IMR-90 (cell line): Measurements from ENCODE around the gene TIPRL. TPM values are rescaled to one million over a fixed set of nuclear protein-coding genes. Genes with fewer than 3 reads are reported as not detected.

Experiments used
- ATAC-seq: fragments of 200-7000 bp; cut with Tn5 transposase; 2 replicates; pipeline ENCODE4 v1.9.1; 2020; ENCODE audit warnings: low read depth, mild to moderate bottlenecking, moderate library complexity
- BruUV-seq: library from RNA; stranded (reverse); fragments of 400-500 nt; replicated peaks from 2 replicates; lab custom pipeline; 2021; lab: Mats Ljungman, UMichigan
- CTCF ChIA-PET: fragments of 300-600 bp; formaldehyde crosslinking; extraction: SDS; loops from one replicate; lab custom pipeline; 2021; ENCODE audit warnings: antibody characterized with exemption; lab: Yijun Ruan, JAX
- POLR2A ChIA-PET: fragments of 300-600 bp; sonication (Branson Sonifier 250); formaldehyde crosslinking; loops from one replicate; lab custom pipeline; 2022; ENCODE audit warnings: antibody characterized with exemption; ENCODE audit not compliant: unreplicated experiment; lab: Charles Lee
- DNase-seq: peaks from one replicate; pipeline ENCODE4 v3.0.0; 2013
- H2AFZ ChIP-seq: replicated peaks from 2 replicates; pipeline ENCODE3; 2013; ENCODE audit warnings: low read length, mild to moderate bottlenecking; ENCODE audit not compliant: poor library complexity
- H2AK5ac ChIP-seq: 2 replicates; pipeline ENCODE4 v1.6.1; 2013; ENCODE audit warnings: low read depth, low read length, inconsistent platforms
- H2AK9ac ChIP-seq: replicated peaks from 2 replicates; pipeline ENCODE3; 2013; ENCODE audit warnings: mild to moderate bottlenecking, low read depth, low read length, moderate library complexity; ENCODE audit not compliant: poor library complexity
- H2BK120ac ChIP-seq: 2 replicates; pipeline ENCODE4 v1.6.1; 2013; ENCODE audit warnings: low read depth, low read length, inconsistent platforms
- H2BK15ac ChIP-seq: 3 replicates; pipeline ENCODE4 v1.6.1; 2013; ENCODE audit warnings: low read depth, low read length, inconsistent platforms
- H2BK20ac ChIP-seq: 2 replicates; pipeline ENCODE4 v1.6.1; 2013; ENCODE audit warnings: low read depth, mild to moderate bottlenecking, inconsistent platforms, low read length, moderate library complexity
- H2BK5ac ChIP-seq: 2 replicates; pipeline ENCODE4 v1.6.1; 2013; ENCODE audit warnings: mild to moderate bottlenecking, low read depth, low read length, inconsistent platforms; ENCODE audit not compliant: poor library complexity, severe bottlenecking
- H3K14ac ChIP-seq: replicated peaks from 2 replicates; pipeline ENCODE4 v1.6.1; 2013; ENCODE audit warnings: low read depth, low read length, inconsistent platforms
- H3K18ac ChIP-seq: 2 replicates; pipeline ENCODE4 v1.6.1; 2013; ENCODE audit warnings: low read depth, low read length, control low read depth
- H3K23ac ChIP-seq: 2 replicates; pipeline ENCODE4 v1.6.1; 2013; ENCODE audit warnings: low read depth, low read length, inconsistent platforms
- H3K27ac ChIP-seq: 2 replicates; pipeline ENCODE4 v1.5.1; 2013; ENCODE audit warnings: mild to moderate bottlenecking, control low read depth, low read length; ENCODE audit not compliant: insufficient read depth
- H3K27me3 ChIP-seq: 2 replicates; pipeline ENCODE4 v1.6.1; 2013; ENCODE audit warnings: low read length; ENCODE audit not compliant: control insufficient read depth, insufficient read depth
- H3K36me3 ChIP-seq: 2 replicates; pipeline ENCODE4 v1.6.1; 2013; ENCODE audit warnings: low read length, mixed read lengths; ENCODE audit not compliant: control insufficient read depth, insufficient read depth
- H3K4ac ChIP-seq: 2 replicates; pipeline ENCODE4 v1.6.1; 2013; ENCODE audit warnings: low read depth, low read length, inconsistent platforms
- H3K4me1 ChIP-seq: 2 replicates; pipeline ENCODE4 v1.6.1; 2013; ENCODE audit warnings: low read length, mixed read lengths; ENCODE audit not compliant: control insufficient read depth, insufficient read depth
- H3K4me2 ChIP-seq: 2 replicates; pipeline ENCODE4 v1.6.1; 2013; ENCODE audit warnings: low read depth, mild to moderate bottlenecking, control low read depth, low read length, moderate library complexity
- H3K4me3 ChIP-seq: 2 replicates; pipeline ENCODE4 v1.5.1; 2013; ENCODE audit warnings: low read depth, mild to moderate bottlenecking, control low read depth, low read length, moderate library complexity; ENCODE audit not compliant: insufficient read depth
- H3K56ac ChIP-seq: 2 replicates; pipeline ENCODE4 v1.6.1; 2013; ENCODE audit warnings: low read length, inconsistent platforms; ENCODE audit not compliant: insufficient read depth; ENCODE audit errors: extremely low read depth
- H3K79me1 ChIP-seq, 2 experiments: 2 replicates each; pipeline ENCODE4 v1.6.1; 2013; ENCODE audit warnings: low read length in 2 of 2, inconsistent platforms in 1 of 2, low read depth in 1 of 2
- H3K9ac ChIP-seq: 2 replicates; pipeline ENCODE4 v1.6.1; 2013; ENCODE audit warnings: low read depth, low read length, control low read depth
- H3K9me1 ChIP-seq: 2 replicates; pipeline ENCODE4 v1.6.1; 2013; ENCODE audit warnings: low read length, inconsistent platforms; ENCODE audit not compliant: insufficient read depth
- H3K9me3 ChIP-seq: 2 replicates; pipeline ENCODE4 v1.6.1; 2013; ENCODE audit warnings: low read length; ENCODE audit not compliant: control insufficient read depth, insufficient read depth
- H4K20me1 ChIP-seq: 2 replicates; pipeline ENCODE4 v1.6.1; 2013; ENCODE audit warnings: low read length, inconsistent platforms; ENCODE audit not compliant: insufficient read depth
- H4K5ac ChIP-seq: 2 replicates; pipeline ENCODE4 v1.6.1; 2013; ENCODE audit warnings: mild to moderate bottlenecking, low read depth, low read length, control low read depth
- H4K8ac ChIP-seq, 2 experiments: 2 replicates each; pipeline ENCODE4 v1.6.1; 2013; ENCODE audit warnings: low read depth in 2 of 2, low read length in 2 of 2, control low read depth in 1 of 2, inconsistent platforms in 1 of 2
- H4K91ac ChIP-seq: 2 replicates; pipeline ENCODE4 v1.6.1; 2013; ENCODE audit warnings: low read depth, low read length, inconsistent platforms; ENCODE audit not compliant: insufficient read depth
- BHLHE40 ChIP-seq: fragments of 150-350 bp; IDR thresholded peaks from 2 replicates; pipeline ENCODE4 v1.6.1; 2016; ENCODE audit warnings: mild to moderate bottlenecking, low read depth, low read length
- CHD1 ChIP-seq: IDR thresholded peaks from 2 replicates; pipeline ENCODE4 v1.6.1; 2012; ENCODE audit warnings: low read depth, low read length, improper control_type of control experiment
- CTCF ChIP-seq: conservative IDR thresholded peaks from 2 replicates; pipeline ENCODE4 v1.5.1; 2012; ENCODE audit warnings: mild to moderate bottlenecking, low read depth, low read length, improper control_type of control experiment
- ELK1 ChIP-seq: fragments of 150-350 bp; IDR thresholded peaks from 2 replicates; pipeline ENCODE4 v1.6.1; 2016; ENCODE audit warnings: low read depth, mild to moderate bottlenecking, low read length, moderate library complexity, borderline replicate concordance
- FOS ChIP-seq: fragments of 150-350 bp; IDR thresholded peaks from 2 replicates; pipeline ENCODE4 v1.6.1; 2016; ENCODE audit warnings: low read depth, low read length
- MAFK ChIP-seq: IDR thresholded peaks from 2 replicates; pipeline ENCODE4 v1.6.1; 2012; ENCODE audit warnings: low read depth, low read length, improper control_type of control experiment
- MAZ ChIP-seq: IDR thresholded peaks from 2 replicates; pipeline ENCODE4 v1.6.1; 2012; ENCODE audit warnings: low read depth, mild to moderate bottlenecking, low read length, improper control_type of control experiment, moderate library complexity, borderline replicate concordance
- MXI1 ChIP-seq: IDR thresholded peaks from 2 replicates; pipeline ENCODE4 v1.6.1; 2012; ENCODE audit warnings: low read depth, mild to moderate bottlenecking, low read length, moderate library complexity, borderline replicate concordance
- NFE2L2 ChIP-seq: fragments of 150-350 bp; IDR thresholded peaks from 2 replicates; pipeline ENCODE4 v1.6.1; 2016; ENCODE audit warnings: low read depth, mild to moderate bottlenecking, low read length
- POLR2A ChIP-seq: IDR thresholded peaks from 2 replicates; pipeline ENCODE4 v1.6.1; 2012; ENCODE audit warnings: mild to moderate bottlenecking, low read depth, low read length
- RAD21 ChIP-seq: IDR thresholded peaks from 2 replicates; pipeline ENCODE4 v1.6.1; 2012; ENCODE audit warnings: low read length, improper control_type of control experiment
- RCOR1 ChIP-seq: IDR thresholded peaks from 2 replicates; pipeline ENCODE4 v1.6.1; 2012; ENCODE audit warnings: mild to moderate bottlenecking, low read length, improper control_type of control experiment; ENCODE audit not compliant: insufficient replicate concordance
- RFX5 ChIP-seq: IDR thresholded peaks from 2 replicates; pipeline ENCODE4 v1.8.0; 2012; ENCODE audit warnings: low read depth, mild to moderate bottlenecking, low read length, moderate library complexity
- SMC3 ChIP-seq: fragments of 150-350 bp; IDR thresholded peaks from 2 replicates; pipeline ENCODE4 v1.6.1; 2016; ENCODE audit warnings: low read depth, mild to moderate bottlenecking, antibody characterized with exemption, low read length, moderate library complexity
- USF2 ChIP-seq: fragments of 150-350 bp; IDR thresholded peaks from 2 replicates; pipeline ENCODE4 v1.6.1; 2017; ENCODE audit warnings: mild to moderate bottlenecking, antibody characterized with exemption, low read length, low read depth
- WGBS, 2 experiments: methylation state at CpG; one replicate each; pipeline versions ENCODE4 v1.1.5 to v1.1.7; 2013; ENCODE audit warnings: missing lambda C conversion rate in 2 of 2; ENCODE audit not compliant: insufficient read length in 1 of 2; ENCODE audit errors: extremely low coverage in 2 of 2; 5-methylcytosine and 5-hydroxymethylcytosine counted together
- dilution Hi-C: fragments of 300-500 bp; cut with HindIII; formaldehyde crosslinking; loops from one replicate; pipeline ENCODE4 v1.14.3; 2018; ENCODE audit warnings: low sequenced_read_pairs; ENCODE audit not compliant: unreplicated experiment
- in situ Hi-C: fragments of 300-500 bp; cut with MboI; formaldehyde crosslinking; loops from 3 replicates; pipeline ENCODE4 v1.14.3; 2019; ENCODE audit warnings: low sequenced_read_pairs, inconsistent platforms, mixed read lengths
- intact Hi-C: fragments of 100-400 bp; cut with micrococcal nuclease; formaldehyde crosslinking; loops from 2 replicates; pipeline ENCODE4 v1.10.0; 2022
- polyA plus RNA-seq, 3 experiments: library from polyadenylated mRNA; depleted of rRNA; stranded (reverse); fragments of >200 nt; gene quantifications; 2 replicates each; pipeline ENCODE4 v1.2.3, GENCODE V29; 2012; ENCODE audit warnings: low replicate concordance in 1 of 3
- total RNA-seq: library from RNA; depleted of rRNA; stranded (reverse); fragments of >200 nt; gene quantifications from 2 replicates; pipeline ENCODE4 v1.2.3, GENCODE V29; 2012

The TIPRL gene
- total and polyA plus RNA-seq, 2 of the 4 experiments (the other 2 are of a cell fraction) = 15.4 to 23.8 TPM

GRCh38 chr1:168243198-168243597 lies 64.4 kb downstream of the TIPRL start:
- Histone ChIP-seq H4K91ac (no peak overlapping the region), H3K79me1 (peaks cover 11 to 18% of the 10 kb centered on the region in 2 experiments; a peak in 3 of 4 replicates), H2BK120ac (no peak overlapping the region), H4K20me1 (no peaks in the 10 kb centered on the region), H2BK5ac (no peak overlapping the region), H2AK9ac (no peak overlapping the region), H3K9ac (no peak overlapping the region), H2AFZ (no peak overlapping the region), H3K18ac (no peak overlapping the region), H4K5ac (no peak overlapping the region), H3K23ac (no peak overlapping the region), H3K36me3 (peaks cover 20% of the 10 kb centered on the region), H3K4ac (no peak overlapping the region), H3K56ac (no peak overlapping the region), H3K27me3 (no peaks in the 10 kb centered on the region), H3K9me3 (no peaks in the 10 kb centered on the region), H2BK20ac (no peak overlapping the region), H3K14ac (no peak overlapping the region), H3K27ac (peak overlapping the region; percentile 8; the same call in 1 of the 2 replicates), H3K4me2 (no peak overlapping the region), H2AK5ac (no peak overlapping the region), H2BK15ac (no peak overlapping the region), H4K8ac (no peak overlapping the region), H3K4me3 (no peak overlapping the region), H3K9me1 (peaks cover 9% of the 10 kb centered on the region), H3K4me1 (peaks cover 6% of the 10 kb centered on the region; the same call in 1 of the 2 replicates)
- no peak for ATAC-seq
- CTCF ChIA-PET = no interaction called here
- intact Hi-C loops (no loop called here), dilution Hi-C loops (no loop called here), in situ Hi-C loops (no loop called here)
- WGBS, 2 experiments = no CpG with 5 or more reads among the region's 2 CpGs
- DNase-seq = no peak
- no TSS peak for BruUV-seq
- TF ChIP-seq RCOR1 (no peak), MXI1 (no peak), USF2 (no peak), RFX5 (no peak), MAFK (no peak), CTCF (no peak), NFE2L2 (no peak), FOS (no peak), SMC3 (no peak), CHD1 (no peak), MAZ (no peak), BHLHE40 (no peak), ELK1 (no peak), POLR2A (no peak), RAD21 (no peak)
- POLR2A ChIA-PET = no interaction called here
